ENCODE results near the gene NAV2.

NAV2 gene

DNA sequence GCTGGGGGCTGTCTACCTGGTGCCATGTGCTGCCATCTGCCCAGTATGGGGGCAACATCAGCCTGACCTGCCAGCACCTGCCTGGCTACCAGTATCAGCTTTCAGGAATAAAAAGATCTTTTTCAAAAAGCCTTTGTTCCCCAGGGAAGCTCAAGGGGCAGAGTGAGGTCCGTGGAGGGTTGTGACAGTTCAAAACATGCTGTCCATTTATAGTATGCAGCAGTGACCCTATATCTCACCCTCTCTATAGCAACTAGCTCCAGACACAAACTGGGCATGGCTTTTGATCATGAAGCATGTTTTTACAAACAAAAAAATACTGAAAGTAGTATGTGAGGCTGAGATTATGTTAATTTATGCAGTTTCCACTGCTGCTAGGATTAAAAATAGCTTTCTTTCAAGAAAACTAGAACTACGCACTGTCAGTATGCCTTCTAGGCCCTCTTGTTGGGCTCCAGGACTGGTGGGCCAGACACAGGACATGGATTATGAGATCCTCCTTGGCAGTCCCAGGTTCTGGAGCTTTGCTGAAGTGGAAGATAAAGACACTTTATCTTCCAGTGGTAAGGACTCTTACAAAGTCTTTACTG is 23.4 kb downstream of the NAV2 start:
- H3K27ac ChIP-seq (ENCODE audit: low read depth, low read length) = no peak overlapping the region
- no peaks in the 10 kb centered on the region for H3K9me3 ChIP-seq (ENCODE audit: control insufficient read depth, insufficient read depth, low read depth, low read length)
- H3K9ac ChIP-seq (ENCODE audit: low read length) = no peak overlapping the region
- H3K4me1 ChIP-seq (ENCODE audit: control insufficient read depth, insufficient read depth, low read length) = peaks cover 21% of the 10 kb centered on the region
- H3K4me3 ChIP-seq (ENCODE audit: low read depth, low read length) = no peak overlapping the region
- H3K36me3 ChIP-seq (ENCODE audit: control insufficient read depth, insufficient read depth, low read length) = no peaks in the 10 kb centered on the region
- H3K27me3 ChIP-seq (ENCODE audit: control insufficient read depth, insufficient read depth, low read length) = no peaks in the 10 kb centered on the region

DNA sequence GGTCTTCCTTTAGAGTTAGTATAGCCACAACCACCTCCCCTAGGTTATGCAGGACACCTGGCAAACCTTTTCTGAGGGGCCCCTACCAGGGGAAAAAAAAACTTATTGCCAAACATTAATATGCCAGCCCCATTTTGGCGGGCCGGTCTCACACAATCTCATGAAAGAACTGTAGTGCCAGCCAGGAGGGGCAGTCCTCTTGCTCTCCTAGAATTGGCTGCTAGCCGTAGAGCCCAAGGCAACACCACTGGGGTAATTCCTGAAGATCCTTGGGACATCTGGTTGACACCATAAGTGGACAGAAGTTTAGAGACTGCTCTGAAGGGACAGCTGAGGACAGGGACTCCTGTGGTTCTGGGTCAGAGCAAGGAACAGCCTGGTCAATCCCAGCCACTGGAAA is 24.2 kb downstream of the NAV2 start:
- no peaks in the 10 kb centered on the region for H3K27me3 ChIP-seq (ENCODE audit: control insufficient read depth, insufficient read depth, low read length)
- no peak overlapping the region for H3K27ac ChIP-seq (ENCODE audit: low read depth, low read length)
- no peak overlapping the region for H3K4me3 ChIP-seq (ENCODE audit: low read depth, low read length)
- no peaks in the 10 kb centered on the region for H3K36me3 ChIP-seq (ENCODE audit: control insufficient read depth, insufficient read depth, low read length)
- no peaks in the 10 kb centered on the region for H3K9me3 ChIP-seq (ENCODE audit: control insufficient read depth, insufficient read depth, low read depth, low read length)
- peaks cover 21% of the 10 kb centered on the region for H3K4me1 ChIP-seq (ENCODE audit: control insufficient read depth, insufficient read depth, low read length)
- no peak overlapping the region for H3K9ac ChIP-seq (ENCODE audit: low read length)

DNA sequence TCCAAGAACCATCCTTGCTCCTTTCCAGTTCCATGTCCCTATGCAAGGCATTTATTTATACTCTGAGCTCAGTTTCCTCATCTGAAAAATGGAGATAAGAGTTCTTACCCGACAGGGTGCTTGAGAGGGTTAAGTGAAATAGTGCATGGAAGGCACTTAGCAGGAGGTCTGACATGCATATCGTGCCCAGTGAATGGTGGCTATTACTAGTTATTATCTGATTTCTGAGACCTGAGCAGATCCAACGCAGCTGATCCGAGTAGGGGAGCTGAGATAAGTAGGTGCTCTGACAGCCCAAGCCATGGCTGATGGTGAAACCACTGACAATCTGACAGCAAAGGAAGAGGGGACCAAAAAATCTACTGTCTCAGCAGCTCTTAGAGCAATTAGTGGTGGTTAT is 24.9 kb downstream of the NAV2 start:
- Histone ChIP-seq H3K27ac (ENCODE audit: low read depth, low read length) (no peak overlapping the region), H3K27me3 (ENCODE audit: control insufficient read depth, insufficient read depth, low read length) (no peaks in the 10 kb centered on the region), H3K4me3 (ENCODE audit: low read depth, low read length) (no peak overlapping the region), H3K36me3 (ENCODE audit: control insufficient read depth, insufficient read depth, low read length) (no peaks in the 10 kb centered on the region), H3K4me1 (ENCODE audit: control insufficient read depth, insufficient read depth, low read length) (peaks cover 21% of the 10 kb centered on the region), H3K9me3 (ENCODE audit: control insufficient read depth, insufficient read depth, low read depth, low read length) (no peaks in the 10 kb centered on the region), H3K9ac (ENCODE audit: low read length) (no peak overlapping the region)

DNA sequence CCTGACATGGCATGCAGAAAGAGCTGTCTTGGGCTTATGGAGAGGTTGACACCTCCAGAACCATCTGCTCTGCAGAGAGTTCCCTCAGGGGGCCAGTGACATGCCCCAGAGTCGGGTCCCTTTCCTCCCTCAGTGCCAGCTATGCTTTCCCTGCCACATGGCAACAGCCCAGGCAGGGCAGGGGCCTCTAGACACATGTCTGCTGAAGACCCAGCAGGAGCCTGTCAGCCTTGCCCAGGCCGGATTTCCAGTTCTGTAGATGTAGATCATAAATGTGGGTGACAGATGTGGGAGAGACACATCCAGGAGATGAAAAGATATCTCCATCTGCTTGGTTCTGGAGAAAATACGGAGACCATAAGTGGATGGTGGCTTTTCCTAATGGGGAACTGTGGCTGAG is 25.5 kb downstream of the NAV2 start:
- H3K27me3 ChIP-seq (ENCODE audit: control insufficient read depth, insufficient read depth, low read length) = no peaks in the 10 kb centered on the region

DNA sequence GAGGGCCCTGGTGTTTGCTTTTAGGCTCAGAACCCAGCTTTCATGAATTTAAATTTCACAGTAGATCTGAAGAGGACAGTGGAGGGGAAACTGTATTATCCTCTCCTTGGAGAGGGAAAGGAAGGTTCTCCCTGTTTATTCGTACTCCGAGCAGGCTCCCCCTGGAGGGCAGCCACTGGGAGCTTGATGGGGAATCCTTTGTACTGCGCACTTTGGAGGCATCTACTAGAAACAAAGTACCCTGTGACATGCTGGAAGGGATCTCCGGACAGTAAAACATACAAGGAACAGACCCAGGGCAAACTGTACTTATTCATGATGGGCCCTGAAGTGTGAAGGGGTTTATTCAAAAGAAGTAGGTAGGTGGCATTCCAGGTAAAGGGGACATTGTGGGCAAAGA is 27.2 kb downstream of the NAV2 start:
- Histone ChIP-seq H3K36me3 (ENCODE audit: control insufficient read depth, insufficient read depth, low read length) (no peaks in the 10 kb centered on the region), H3K27ac (ENCODE audit: low read depth, low read length) (no peak overlapping the region), H3K9me3 (ENCODE audit: control insufficient read depth, insufficient read depth, low read depth, low read length) (no peaks in the 10 kb centered on the region), H3K4me1 (ENCODE audit: control insufficient read depth, insufficient read depth, low read length) (peaks cover 21% of the 10 kb centered on the region), H3K9ac (ENCODE audit: low read length) (no peak overlapping the region), H3K27me3 (ENCODE audit: control insufficient read depth, insufficient read depth, low read length) (no peaks in the 10 kb centered on the region), H3K4me3 (ENCODE audit: low read depth, low read length) (no peak overlapping the region)

More for the DNA sequence above, 25.5 kb downstream of the NAV2 start:
- Histone ChIP-seq H3K4me3 (ENCODE audit: low read depth, low read length) (no peak overlapping the region), H3K9me3 (ENCODE audit: control insufficient read depth, insufficient read depth, low read depth, low read length) (no peaks in the 10 kb centered on the region), H3K4me1 (ENCODE audit: control insufficient read depth, insufficient read depth, low read length) (peaks cover 21% of the 10 kb centered on the region), H3K9ac (ENCODE audit: low read length) (no peak overlapping the region), H3K36me3 (ENCODE audit: control insufficient read depth, insufficient read depth, low read length) (no peaks in the 10 kb centered on the region), H3K27ac (ENCODE audit: low read depth, low read length) (no peak overlapping the region)

DNA sequence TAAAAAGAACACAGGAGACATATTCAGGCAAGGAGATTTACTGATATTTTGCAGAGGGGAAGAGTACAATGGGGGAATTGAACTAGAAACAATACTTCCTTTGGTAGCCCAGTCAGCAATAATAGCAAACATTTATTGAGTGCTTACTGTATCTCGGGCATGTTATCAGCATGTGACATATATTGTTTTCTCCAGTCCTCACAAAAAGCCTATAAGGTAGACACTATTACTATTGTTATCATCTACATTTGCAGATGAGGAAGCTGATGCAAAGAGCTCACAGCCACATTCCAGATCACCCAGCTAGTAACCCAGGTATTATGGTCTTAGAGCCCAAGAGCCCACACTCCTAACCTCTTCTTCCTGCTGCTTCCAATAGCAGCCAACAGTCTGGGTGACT is 27.9 kb downstream of the NAV2 start:
- Histone ChIP-seq H3K27ac (ENCODE audit: low read depth, low read length) (no peak overlapping the region), H3K9ac (ENCODE audit: low read length) (no peak overlapping the region), H3K4me3 (ENCODE audit: low read depth, low read length) (no peak overlapping the region), H3K36me3 (ENCODE audit: control insufficient read depth, insufficient read depth, low read length) (no peaks in the 10 kb centered on the region), H3K27me3 (ENCODE audit: control insufficient read depth, insufficient read depth, low read length) (no peaks in the 10 kb centered on the region), H3K4me1 (ENCODE audit: control insufficient read depth, insufficient read depth, low read length) (peaks cover 21% of the 10 kb centered on the region), H3K9me3 (ENCODE audit: control insufficient read depth, insufficient read depth, low read depth, low read length) (peaks cover 3% of the 10 kb centered on the region; the same call in 1 of the 2 replicates)

DNA sequence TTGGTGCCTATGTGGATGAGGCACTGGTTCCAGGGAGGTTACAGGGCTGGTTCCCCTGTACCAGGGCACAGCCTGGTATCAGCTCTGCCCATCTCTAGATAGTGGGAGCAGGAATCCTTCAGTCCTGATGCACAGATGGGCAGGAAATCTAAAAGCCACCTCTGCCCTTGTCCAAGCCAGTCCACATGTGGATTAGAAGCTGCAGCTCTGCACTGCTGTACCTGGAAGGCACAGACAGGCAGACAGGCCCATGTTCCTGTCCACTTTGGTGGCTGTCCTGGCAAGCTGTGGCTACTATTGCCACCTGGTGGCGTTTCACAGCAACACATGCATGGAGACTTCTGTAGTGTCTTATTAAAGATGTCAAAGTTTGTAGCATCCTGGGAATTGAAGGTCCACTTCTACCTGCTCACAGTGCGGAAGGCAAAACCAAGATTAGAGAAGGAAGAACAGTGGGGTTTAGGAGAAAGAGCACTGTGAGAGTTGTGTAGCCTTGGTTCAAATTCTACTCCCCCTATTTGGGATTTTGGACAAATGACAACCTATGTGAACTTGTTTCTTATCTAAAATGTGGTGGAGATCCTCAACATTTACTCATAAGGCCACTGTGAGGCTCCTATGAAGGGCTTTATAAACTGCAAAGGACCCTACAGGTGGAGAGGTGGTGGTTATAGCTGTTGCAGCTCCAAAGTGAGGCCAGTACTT is 30.1 kb downstream of the NAV2 start:
- no peak overlapping the region for H3K9ac ChIP-seq (ENCODE audit: low read length)
- no peaks in the 10 kb centered on the region for H3K27me3 ChIP-seq (ENCODE audit: control insufficient read depth, insufficient read depth, low read length)
- H3K36me3 ChIP-seq (ENCODE audit: control insufficient read depth, insufficient read depth, low read length) = no peaks in the 10 kb centered on the region
- no peak overlapping the region for H3K27ac ChIP-seq (ENCODE audit: low read depth, low read length)
- no peak overlapping the region for H3K4me3 ChIP-seq (ENCODE audit: low read depth, low read length)
- peaks cover 6% of the 10 kb centered on the region; the same call in 1 of the 2 replicates for H3K9me3 ChIP-seq (ENCODE audit: control insufficient read depth, insufficient read depth, low read depth, low read length)
- peaks cover 21% of the 10 kb centered on the region for H3K4me1 ChIP-seq (ENCODE audit: control insufficient read depth, insufficient read depth, low read length)

DNA sequence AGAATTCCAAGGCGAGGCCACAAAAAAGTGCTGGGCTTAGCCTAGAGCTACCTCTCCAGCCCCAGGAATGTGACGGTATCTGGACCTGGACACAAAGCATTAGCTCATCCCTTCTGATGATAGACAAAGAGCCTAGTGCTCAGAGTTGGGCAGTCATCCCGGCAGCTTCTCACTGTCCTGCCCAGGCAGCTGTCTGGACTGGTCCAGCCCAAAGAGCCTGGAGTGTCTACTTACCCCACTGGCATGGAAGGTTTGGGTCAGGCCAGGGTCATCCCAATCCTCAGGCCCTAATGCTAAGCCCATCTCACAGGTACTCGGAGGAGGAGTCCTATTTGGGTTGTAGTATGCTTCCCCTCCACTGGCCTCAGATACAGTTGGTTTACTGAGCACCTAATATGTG is 31.0 kb downstream of the NAV2 start:
- Histone ChIP-seq H3K9me3 (ENCODE audit: control insufficient read depth, insufficient read depth, low read depth, low read length) (peaks cover 6% of the 10 kb centered on the region; the same call in 1 of the 2 replicates), H3K27me3 (ENCODE audit: control insufficient read depth, insufficient read depth, low read length) (no peaks in the 10 kb centered on the region), H3K27ac (ENCODE audit: low read depth, low read length) (no peak overlapping the region), H3K4me3 (ENCODE audit: low read depth, low read length) (no peak overlapping the region), H3K4me1 (ENCODE audit: control insufficient read depth, insufficient read depth, low read length) (peaks cover 16% of the 10 kb centered on the region), H3K36me3 (ENCODE audit: control insufficient read depth, insufficient read depth, low read length) (no peaks in the 10 kb centered on the region), H3K9ac (ENCODE audit: low read length) (no peak overlapping the region)

DNA sequence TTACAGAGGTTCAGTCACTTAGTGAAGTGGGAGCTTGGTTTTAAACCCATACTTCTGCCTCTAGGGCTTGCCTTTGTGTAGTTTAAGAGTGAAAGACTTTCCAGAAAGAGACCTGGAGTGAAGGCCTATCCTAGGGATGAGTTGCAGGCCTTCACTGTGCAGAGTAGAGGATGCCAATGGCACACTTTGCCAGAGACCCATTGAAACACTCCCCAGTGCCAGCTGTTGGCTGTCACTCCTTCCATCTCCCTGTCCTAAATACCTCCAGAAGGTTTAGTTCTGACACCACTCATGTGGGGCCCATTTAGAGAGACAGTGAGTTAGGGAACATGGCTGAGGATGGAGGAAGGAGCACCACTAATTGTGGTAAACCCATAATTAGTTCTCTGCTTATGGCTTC is 31.5 kb downstream of the NAV2 start:
- Histone ChIP-seq H3K9me3 (ENCODE audit: control insufficient read depth, insufficient read depth, low read depth, low read length) (peaks cover 6% of the 10 kb centered on the region; the same call in 1 of the 2 replicates), H3K4me3 (ENCODE audit: low read depth, low read length) (no peak overlapping the region), H3K36me3 (ENCODE audit: control insufficient read depth, insufficient read depth, low read length) (no peaks in the 10 kb centered on the region), H3K9ac (ENCODE audit: low read length) (no peak overlapping the region), H3K27me3 (ENCODE audit: control insufficient read depth, insufficient read depth, low read length) (no peaks in the 10 kb centered on the region), H3K4me1 (ENCODE audit: control insufficient read depth, insufficient read depth, low read length) (peaks cover 15% of the 10 kb centered on the region), H3K27ac (ENCODE audit: low read depth, low read length) (no peak overlapping the region)

DNA sequence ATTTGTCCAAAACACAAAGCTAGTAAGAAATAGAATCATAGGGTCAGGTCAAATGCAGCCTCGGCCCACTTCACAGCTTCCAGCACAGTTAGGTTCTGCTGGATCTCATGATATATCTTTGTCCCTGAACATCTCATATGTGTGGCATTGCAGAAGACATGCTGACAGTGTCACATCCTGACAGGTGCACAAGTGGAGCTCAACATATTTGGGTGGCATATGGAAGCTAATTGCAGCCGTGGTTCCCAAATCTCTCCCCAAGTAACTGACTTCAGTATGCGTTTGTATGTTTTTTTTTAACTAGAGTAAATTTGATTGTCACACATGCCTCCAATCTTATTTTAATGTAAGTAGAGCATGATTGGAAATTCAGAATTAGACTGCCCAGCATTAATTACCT is 33.4 kb downstream of the NAV2 start:
- Histone ChIP-seq H3K4me3 (ENCODE audit: low read depth, low read length) (no peak overlapping the region), H3K9me3 (ENCODE audit: control insufficient read depth, insufficient read depth, low read depth, low read length) (peaks cover 6% of the 10 kb centered on the region; the same call in 1 of the 2 replicates), H3K27ac (ENCODE audit: low read depth, low read length) (no peak overlapping the region), H3K27me3 (ENCODE audit: control insufficient read depth, insufficient read depth, low read length) (no peaks in the 10 kb centered on the region), H3K9ac (ENCODE audit: low read length) (no peak overlapping the region), H3K4me1 (ENCODE audit: control insufficient read depth, insufficient read depth, low read length) (no peaks in the 10 kb centered on the region), H3K36me3 (ENCODE audit: control insufficient read depth, insufficient read depth, low read length) (no peaks in the 10 kb centered on the region)

DNA sequence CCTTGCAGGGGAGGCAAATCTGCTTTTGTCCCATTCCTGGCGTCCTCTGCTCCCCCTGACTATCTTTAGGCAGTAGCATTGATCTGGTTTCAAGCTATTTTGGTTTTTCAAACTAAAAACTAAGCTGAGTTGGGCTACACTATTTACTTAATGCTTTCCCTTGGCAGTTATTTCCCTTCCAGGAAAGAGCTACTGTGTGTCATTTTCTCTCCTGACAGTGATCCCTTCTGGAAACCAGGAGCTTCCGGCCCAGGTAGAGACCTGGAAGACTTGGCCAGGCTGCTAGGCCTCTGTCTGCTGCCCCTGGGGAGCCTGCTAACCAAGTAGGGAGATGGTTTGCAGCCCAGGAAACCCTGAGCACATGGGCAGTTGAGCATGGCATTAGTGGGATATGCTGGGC is 35.0 kb downstream of the NAV2 start:
- Histone ChIP-seq H3K9me3 (ENCODE audit: control insufficient read depth, insufficient read depth, low read depth, low read length) (peaks cover 6% of the 10 kb centered on the region; the same call in 1 of the 2 replicates), H3K9ac (ENCODE audit: low read length) (no peak overlapping the region), H3K36me3 (ENCODE audit: control insufficient read depth, insufficient read depth, low read length) (no peaks in the 10 kb centered on the region), H3K4me1 (ENCODE audit: control insufficient read depth, insufficient read depth, low read length) (no peaks in the 10 kb centered on the region), H3K27me3 (ENCODE audit: control insufficient read depth, insufficient read depth, low read length) (no peaks in the 10 kb centered on the region), H3K27ac (ENCODE audit: low read depth, low read length) (no peak overlapping the region), H3K4me3 (ENCODE audit: low read depth, low read length) (no peak overlapping the region)

Data from HUES6 (cell line).